ENCODE measurements around the gene CREB3.

DNA sequence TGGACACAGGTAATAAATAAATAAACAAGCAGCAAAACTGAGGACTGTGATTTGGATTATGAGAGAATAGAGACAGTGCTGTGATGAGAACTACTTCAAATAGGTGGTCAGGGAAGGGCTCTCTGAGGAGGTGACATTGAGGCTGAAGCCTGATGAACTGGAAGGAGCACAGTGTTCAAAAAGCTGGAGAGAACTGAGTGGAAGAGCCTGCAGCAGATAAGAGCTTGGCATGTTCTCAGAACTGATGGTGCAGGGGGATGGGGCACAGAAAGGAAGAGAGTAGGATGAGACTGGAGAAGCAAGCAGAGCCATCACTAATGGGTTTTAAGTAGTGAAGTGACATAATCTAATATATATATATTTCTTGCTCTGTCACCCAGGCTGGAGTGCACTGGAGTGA is 31.5 kb upstream of the CREB3 start:
- TF ChIP-seq POLR2A (IDR thresholded peaks at IDR 0.05) (no peak), EP300 (IDR thresholded peaks at IDR 0.05) (no peak)
- TF ChIP-seq, protein P1, sequence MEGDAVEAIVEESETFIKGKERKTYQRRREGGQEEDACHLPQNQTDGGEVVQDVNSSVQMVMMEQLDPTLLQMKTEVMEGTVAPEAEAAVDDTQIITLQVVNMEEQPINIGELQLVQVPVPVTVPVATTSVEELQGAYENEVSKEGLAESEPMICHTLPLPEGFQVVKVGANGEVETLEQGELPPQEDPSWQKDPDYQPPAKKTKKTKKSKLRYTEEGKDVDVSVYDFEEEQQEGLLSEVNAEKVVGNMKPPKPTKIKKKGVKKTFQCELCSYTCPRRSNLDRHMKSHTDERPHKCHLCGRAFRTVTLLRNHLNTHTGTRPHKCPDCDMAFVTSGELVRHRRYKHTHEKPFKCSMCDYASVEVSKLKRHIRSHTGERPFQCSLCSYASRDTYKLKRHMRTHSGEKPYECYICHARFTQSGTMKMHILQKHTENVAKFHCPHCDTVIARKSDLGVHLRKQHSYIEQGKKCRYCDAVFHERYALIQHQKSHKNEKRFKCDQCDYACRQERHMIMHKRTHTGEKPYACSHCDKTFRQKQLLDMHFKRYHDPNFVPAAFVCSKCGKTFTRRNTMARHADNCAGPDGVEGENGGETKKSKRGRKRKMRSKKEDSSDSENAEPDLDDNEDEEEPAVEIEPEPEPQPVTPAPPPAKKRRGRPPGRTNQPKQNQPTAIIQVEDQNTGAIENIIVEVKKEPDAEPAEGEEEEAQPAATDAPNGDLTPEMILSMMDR (IDR thresholded peaks at IDR 0.05), result no peak
